ENCODE data around the gene RBM24. TPM values are rescaled to one million over a fixed set of nuclear protein-coding genes. Genes with fewer than 3 reads are reported as not detected.

RBM24 gene
- polyA plus RNA-seq, 1 donor from 2014 or later, result 4.9 TPM

DNA sequence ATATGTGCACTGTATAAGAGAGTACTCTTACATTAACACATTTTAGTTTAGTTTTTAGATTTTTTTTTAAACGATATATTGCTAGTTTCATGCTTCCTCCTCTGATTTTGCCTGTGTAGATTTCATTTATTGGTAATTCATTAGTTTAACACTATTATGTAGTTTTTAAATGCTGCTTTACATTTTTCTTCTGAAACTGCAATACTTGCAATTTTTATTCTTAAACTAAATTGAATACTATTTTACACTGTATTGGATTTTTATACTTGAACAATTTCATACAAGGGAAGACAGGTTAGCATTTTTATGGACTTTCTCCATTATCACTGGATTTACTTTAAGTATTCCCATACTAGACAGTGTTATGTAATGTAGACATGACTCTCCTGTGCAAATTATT is 12.2 kb downstream of the RBM24 start (continued):
- TF ChIP-seq, protein P1, sequence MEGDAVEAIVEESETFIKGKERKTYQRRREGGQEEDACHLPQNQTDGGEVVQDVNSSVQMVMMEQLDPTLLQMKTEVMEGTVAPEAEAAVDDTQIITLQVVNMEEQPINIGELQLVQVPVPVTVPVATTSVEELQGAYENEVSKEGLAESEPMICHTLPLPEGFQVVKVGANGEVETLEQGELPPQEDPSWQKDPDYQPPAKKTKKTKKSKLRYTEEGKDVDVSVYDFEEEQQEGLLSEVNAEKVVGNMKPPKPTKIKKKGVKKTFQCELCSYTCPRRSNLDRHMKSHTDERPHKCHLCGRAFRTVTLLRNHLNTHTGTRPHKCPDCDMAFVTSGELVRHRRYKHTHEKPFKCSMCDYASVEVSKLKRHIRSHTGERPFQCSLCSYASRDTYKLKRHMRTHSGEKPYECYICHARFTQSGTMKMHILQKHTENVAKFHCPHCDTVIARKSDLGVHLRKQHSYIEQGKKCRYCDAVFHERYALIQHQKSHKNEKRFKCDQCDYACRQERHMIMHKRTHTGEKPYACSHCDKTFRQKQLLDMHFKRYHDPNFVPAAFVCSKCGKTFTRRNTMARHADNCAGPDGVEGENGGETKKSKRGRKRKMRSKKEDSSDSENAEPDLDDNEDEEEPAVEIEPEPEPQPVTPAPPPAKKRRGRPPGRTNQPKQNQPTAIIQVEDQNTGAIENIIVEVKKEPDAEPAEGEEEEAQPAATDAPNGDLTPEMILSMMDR (IDR thresholded peaks at IDR 0.05; ENCODE audit: poor library complexity, severe bottlenecking), result no peak
- TF ChIP-seq EP300 (conservative IDR thresholded peaks at IDR 0.05; ENCODE audit: poor library complexity, severe bottlenecking), result no peak

DNA sequence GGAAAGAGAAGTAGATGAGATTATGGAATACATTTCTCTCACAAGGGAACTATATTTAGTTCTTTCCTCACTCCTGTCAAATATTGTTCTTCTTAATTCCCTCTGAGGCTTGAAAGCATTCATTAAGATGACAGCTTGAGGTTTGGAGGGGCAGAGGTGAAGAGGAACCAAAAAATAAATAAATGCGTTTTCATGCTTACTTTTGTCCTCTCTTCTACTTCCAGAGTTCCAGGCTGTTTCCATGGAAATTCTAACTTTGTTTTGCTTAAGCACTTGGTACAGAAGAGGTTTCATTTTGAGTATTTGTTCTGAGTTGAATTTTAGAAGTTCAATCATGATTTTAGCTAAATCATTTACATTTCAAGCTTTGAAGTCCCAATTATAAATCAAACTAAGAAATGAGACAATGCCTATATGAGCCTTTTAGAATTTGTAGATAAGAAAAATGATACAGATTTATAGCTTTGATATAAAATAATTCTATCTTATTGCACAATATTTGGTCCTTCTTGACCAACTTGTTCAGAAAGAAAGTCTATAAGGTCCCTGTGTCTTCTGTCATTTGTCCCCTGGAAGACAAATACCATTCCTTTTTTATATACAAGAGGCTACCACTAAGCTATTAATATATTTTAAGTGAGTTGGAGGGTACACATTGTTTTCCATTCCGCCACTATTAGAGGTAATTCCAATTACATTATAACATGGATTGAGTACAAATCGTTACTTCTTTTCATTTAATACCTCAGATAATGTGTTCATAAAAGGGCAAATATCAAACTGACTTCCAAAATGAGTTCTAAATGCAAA is 16.3 kb downstream of the RBM24 start:
- TF ChIP-seq, protein P1 (IDR thresholded peaks at IDR 0.05; ENCODE audit: poor library complexity, severe bottlenecking), result no peak
- no peak for TF ChIP-seq EP300 (conservative IDR thresholded peaks at IDR 0.05; ENCODE audit: poor library complexity, severe bottlenecking)
- Histone ChIP-seq H3K4me3 (ENCODE audit: low read length) (no peak overlapping the region), H3K27me3 (ENCODE audit: insufficient read depth, low read depth, low read length) (no peaks in the 10 kb centered on the region), H3K79me2 (replicated peaks; ENCODE audit: insufficient read depth, low read length) (no peaks in the 10 kb centered on the region), H4K20me1 (ENCODE audit: insufficient read depth) (no peaks in the 10 kb centered on the region), H3F3A (ENCODE audit: insufficient read depth, low read length, poor library complexity, severe bottlenecking) (no peaks in the 10 kb centered on the region), H2AFZ (ENCODE audit: low read depth, low read length) (no peak overlapping the region), H3K9me2 (ENCODE audit: insufficient read depth, low read length) (no peaks in the 10 kb centered on the region), H3K36me3 (ENCODE audit: insufficient read depth, low read length) (no peaks in the 10 kb centered on the region), H3K9ac (ENCODE audit: low read length) (no peak overlapping the region), H3K9me3 (ENCODE audit: low read length) (no peaks in the 10 kb centered on the region), H3K4me2 (ENCODE audit: low read length) (no peak overlapping the region), H3K27ac (ENCODE audit: low read length) (no peak overlapping the region)

DNA sequence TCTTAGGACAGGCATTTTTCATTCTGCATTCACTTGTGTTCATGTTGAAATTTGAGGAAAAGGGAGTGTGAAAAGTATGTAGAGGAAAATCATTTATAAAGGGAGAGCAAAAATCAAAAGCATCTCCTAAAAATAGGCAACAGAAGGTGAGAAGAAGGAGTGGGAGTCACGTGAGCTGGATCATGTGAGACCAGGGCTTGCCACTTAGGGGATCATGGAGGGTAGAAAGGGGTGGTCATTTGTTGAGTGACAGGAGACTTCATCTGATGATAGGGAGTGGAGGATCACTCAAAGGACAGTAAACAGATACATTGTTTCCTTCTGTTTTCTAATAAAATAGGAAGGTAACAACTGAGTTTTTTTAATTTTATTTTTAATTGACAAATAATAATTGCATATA is 17.1 kb downstream of the RBM24 start:
- TF ChIP-seq EP300 (conservative IDR thresholded peaks at IDR 0.05; ENCODE audit: poor library complexity, severe bottlenecking) (no peak), SMC3 (conservative IDR thresholded peaks at IDR 0.05; ENCODE audit: poor library complexity) (no peak), POLR2AphosphoS5 (IDR thresholded peaks at IDR 0.05) (no peak), EZH2 (IDR thresholded peaks at IDR 0.05; ENCODE audit: borderline replicate concordance, insufficient read depth, low read length, poor library complexity, severe bottlenecking) (no peak), RAD21 (conservative IDR thresholded peaks at IDR 0.05) (no peak), TAF1 (IDR thresholded peaks at IDR 0.05; ENCODE audit: low read depth) (no peak), MXI1 (conservative IDR thresholded peaks at IDR 0.05; ENCODE audit: poor library complexity, severe bottlenecking) (no peak)
- TF ChIP-seq, protein P2, sequence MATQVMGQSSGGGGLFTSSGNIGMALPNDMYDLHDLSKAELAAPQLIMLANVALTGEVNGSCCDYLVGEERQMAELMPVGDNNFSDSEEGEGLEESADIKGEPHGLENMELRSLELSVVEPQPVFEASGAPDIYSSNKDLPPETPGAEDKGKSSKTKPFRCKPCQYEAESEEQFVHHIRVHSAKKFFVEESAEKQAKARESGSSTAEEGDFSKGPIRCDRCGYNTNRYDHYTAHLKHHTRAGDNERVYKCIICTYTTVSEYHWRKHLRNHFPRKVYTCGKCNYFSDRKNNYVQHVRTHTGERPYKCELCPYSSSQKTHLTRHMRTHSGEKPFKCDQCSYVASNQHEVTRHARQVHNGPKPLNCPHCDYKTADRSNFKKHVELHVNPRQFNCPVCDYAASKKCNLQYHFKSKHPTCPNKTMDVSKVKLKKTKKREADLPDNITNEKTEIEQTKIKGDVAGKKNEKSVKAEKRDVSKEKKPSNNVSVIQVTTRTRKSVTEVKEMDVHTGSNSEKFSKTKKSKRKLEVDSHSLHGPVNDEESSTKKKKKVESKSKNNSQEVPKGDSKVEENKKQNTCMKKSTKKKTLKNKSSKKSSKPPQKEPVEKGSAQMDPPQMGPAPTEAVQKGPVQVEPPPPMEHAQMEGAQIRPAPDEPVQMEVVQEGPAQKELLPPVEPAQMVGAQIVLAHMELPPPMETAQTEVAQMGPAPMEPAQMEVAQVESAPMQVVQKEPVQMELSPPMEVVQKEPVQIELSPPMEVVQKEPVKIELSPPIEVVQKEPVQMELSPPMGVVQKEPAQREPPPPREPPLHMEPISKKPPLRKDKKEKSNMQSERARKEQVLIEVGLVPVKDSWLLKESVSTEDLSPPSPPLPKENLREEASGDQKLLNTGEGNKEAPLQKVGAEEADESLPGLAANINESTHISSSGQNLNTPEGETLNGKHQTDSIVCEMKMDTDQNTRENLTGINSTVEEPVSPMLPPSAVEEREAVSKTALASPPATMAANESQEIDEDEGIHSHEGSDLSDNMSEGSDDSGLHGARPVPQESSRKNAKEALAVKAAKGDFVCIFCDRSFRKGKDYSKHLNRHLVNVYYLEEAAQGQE (IDR thresholded peaks at IDR 0.05; ENCODE audit: borderline replicate concordance), result no peak
- TF ChIP-seq, protein P1 (IDR thresholded peaks at IDR 0.05; ENCODE audit: poor library complexity, severe bottlenecking), result no peak
- H4K20me1 ChIP-seq (ENCODE audit: insufficient read depth), result no peaks in the 10 kb centered on the region
- H3K36me3 ChIP-seq (ENCODE audit: insufficient read depth, low read length), result no peaks in the 10 kb centered on the region
- no peak overlapping the region for H3K27ac ChIP-seq (ENCODE audit: low read length)
- no peaks in the 10 kb centered on the region for H3K9me2 ChIP-seq (ENCODE audit: insufficient read depth, low read length)
- no peak overlapping the region for H3K4me2 ChIP-seq (ENCODE audit: low read length)
- H3K27me3 ChIP-seq (ENCODE audit: insufficient read depth, low read depth, low read length), result no peaks in the 10 kb centered on the region
- no peaks in the 10 kb centered on the region for H3K79me2 ChIP-seq (replicated peaks; ENCODE audit: insufficient read depth, low read length)
- no peak overlapping the region for H3K9ac ChIP-seq (ENCODE audit: low read length)
- H3F3A ChIP-seq (ENCODE audit: insufficient read depth, low read length, poor library complexity, severe bottlenecking), result no peaks in the 10 kb centered on the region
- no peak overlapping the region for H3K4me3 ChIP-seq (ENCODE audit: low read length)
- H3K9me3 ChIP-seq (ENCODE audit: low read length), result no peaks in the 10 kb centered on the region
- H2AFZ ChIP-seq (ENCODE audit: low read depth, low read length), result no peak overlapping the region
